ENCODE measurements around the gene PCYT1B. TPM values are rescaled to one million over a fixed set of nuclear protein-coding genes. Genes with fewer than 3 reads are reported as not detected.
"Not testable (repeated sequence)": the region's sequence is repeated elsewhere in the genome, so short reads cannot be mapped to it uniquely, and the experiment has no call there.

Gene PCYT1B
- total RNA-seq, 1 donor = 3.7 TPM

- no peaks in the 10 kb centered on the region for H3K4me1 ChIP-seq (ENCODE audit: insufficient read depth, low read length)
- no peaks in the 10 kb centered on the region for H3K9me3 ChIP-seq (ENCODE audit: low read depth, low read length)
- H3K27me3 ChIP-seq (ENCODE audit: insufficient read depth, low read length) = no peaks in the 10 kb centered on the region
- no peak overlapping the region for H3K4me3 ChIP-seq (ENCODE audit: low read length)
Measured at GRCh38 chrX:24659106-24659505, 12.0 kb upstream of the PCYT1B start.

GRCh38 chrX:24658421-24658820, 11.3 kb upstream of the PCYT1B start:
- H3K27me3 ChIP-seq (ENCODE audit: insufficient read depth, low read length) = no peaks in the 10 kb centered on the region
- no peaks in the 10 kb centered on the region for H3K4me1 ChIP-seq (ENCODE audit: insufficient read depth, low read length)
- no peak overlapping the region for H3K4me3 ChIP-seq (ENCODE audit: low read length)
- no peaks in the 10 kb centered on the region for H3K9me3 ChIP-seq (ENCODE audit: low read depth, low read length)

GRCh38 chrX:24657671-24658386, 10.7 kb upstream of the PCYT1B start:
- H3K4me1 ChIP-seq (ENCODE audit: insufficient read depth, low read length) = no peaks in the 10 kb centered on the region
- no peaks in the 10 kb centered on the region for H3K27me3 ChIP-seq (ENCODE audit: insufficient read depth, low read length)
- no peak overlapping the region for H3K4me3 ChIP-seq (ENCODE audit: low read length)
- H3K9me3 ChIP-seq (ENCODE audit: low read depth, low read length) = no peaks in the 10 kb centered on the region

- H3K4me1 ChIP-seq (ENCODE audit: insufficient read depth, low read length); H3K4me3 ChIP-seq (ENCODE audit: low read length); H3K9me3 ChIP-seq (ENCODE audit: low read depth, low read length); H3K27me3 ChIP-seq (ENCODE audit: insufficient read depth, low read length): not testable (repeated sequence)
Measured at GRCh38 chrX:24655679-24656078, 8.5 kb upstream of the PCYT1B start.

- Histone ChIP-seq H3K4me3 (ENCODE audit: low read length) (no peak overlapping the region), H3K27me3 (ENCODE audit: insufficient read depth, low read length) (peaks cover 2% of the 10 kb centered on the region), H3K4me1 (ENCODE audit: insufficient read depth, low read length) (peaks cover 11% of the 10 kb centered on the region), H3K9me3 (ENCODE audit: low read depth, low read length) (no peaks in the 10 kb centered on the region)
Measured at GRCh38 chrX:24651783-24652182, 4.6 kb upstream of the PCYT1B start.

- peaks cover 2% of the 10 kb centered on the region for H3K27me3 ChIP-seq (ENCODE audit: insufficient read depth, low read length)
- H3K9me3 ChIP-seq (ENCODE audit: low read depth, low read length) = no peaks in the 10 kb centered on the region
- peaks cover 22% of the 10 kb centered on the region for H3K4me1 ChIP-seq (ENCODE audit: insufficient read depth, low read length)
- H3K4me3 ChIP-seq (ENCODE audit: low read length) = no peak overlapping the region
Measured at GRCh38 chrX:24648495-24648894, 1.3 kb upstream of the PCYT1B start.

GRCh38 chrX:24646745-24647182, 383 bp downstream of the PCYT1B start:
- Histone ChIP-seq H3K4me1 (ENCODE audit: insufficient read depth, low read length) (peaks cover 22% of the 10 kb centered on the region), H3K27me3 (ENCODE audit: insufficient read depth, low read length) (peaks cover 2% of the 10 kb centered on the region), H3K4me3 (ENCODE audit: low read length) (no peak overlapping the region), H3K9me3 (ENCODE audit: low read depth, low read length) (no peaks in the 10 kb centered on the region)

GRCh38 chrX:24646006-24646405, 1.1 kb downstream of the PCYT1B start:
- Histone ChIP-seq H3K4me3 (ENCODE audit: low read length) (no peak overlapping the region), H3K27me3 (ENCODE audit: insufficient read depth, low read length) (peaks cover 2% of the 10 kb centered on the region), H3K4me1 (ENCODE audit: insufficient read depth, low read length) (peaks cover 22% of the 10 kb centered on the region), H3K9me3 (ENCODE audit: low read depth, low read length) (no peaks in the 10 kb centered on the region)

- H3K4me3 ChIP-seq (ENCODE audit: low read length) = no peak overlapping the region
- no peaks in the 10 kb centered on the region for H3K27me3 ChIP-seq (ENCODE audit: insufficient read depth, low read length)
- no peaks in the 10 kb centered on the region for H3K9me3 ChIP-seq (ENCODE audit: low read depth, low read length)
- H3K4me1 ChIP-seq (ENCODE audit: insufficient read depth, low read length) = peaks cover 22% of the 10 kb centered on the region
Measured at GRCh38 chrX:24643116-24643515, 4.0 kb downstream of the PCYT1B start.

GRCh38 chrX:24629701-24630100, 17.4 kb downstream of the PCYT1B start:
- no peak overlapping the region for H3K4me3 ChIP-seq (ENCODE audit: low read length)
- H3K4me1 ChIP-seq (ENCODE audit: insufficient read depth, low read length) = no peaks in the 10 kb centered on the region
- no peaks in the 10 kb centered on the region for H3K9me3 ChIP-seq (ENCODE audit: low read depth, low read length)
- H3K27me3 ChIP-seq (ENCODE audit: insufficient read depth, low read length) = no peaks in the 10 kb centered on the region

GRCh38 chrX:24619647-24620046, 27.5 kb downstream of the PCYT1B start:
- H3K4me3 ChIP-seq (ENCODE audit: low read length) = no peak overlapping the region
- no peaks in the 10 kb centered on the region for H3K9me3 ChIP-seq (ENCODE audit: low read depth, low read length)
- H3K4me1 ChIP-seq (ENCODE audit: insufficient read depth, low read length) = no peaks in the 10 kb centered on the region
- H3K27me3 ChIP-seq (ENCODE audit: insufficient read depth, low read length) = no peaks in the 10 kb centered on the region

- Histone ChIP-seq H3K27me3 (ENCODE audit: insufficient read depth, low read length) (no peaks in the 10 kb centered on the region), H3K9me3 (ENCODE audit: low read depth, low read length) (no peaks in the 10 kb centered on the region), H3K4me1 (ENCODE audit: insufficient read depth, low read length) (peaks cover 23% of the 10 kb centered on the region), H3K4me3 (ENCODE audit: low read length) (no peak overlapping the region)
Measured at GRCh38 chrX:24610516-24610915, 36.6 kb downstream of the PCYT1B start.

- H3K4me3 ChIP-seq (ENCODE audit: low read length) = no peak overlapping the region
- no peaks in the 10 kb centered on the region for H3K27me3 ChIP-seq (ENCODE audit: insufficient read depth, low read length)
- no peaks in the 10 kb centered on the region for H3K9me3 ChIP-seq (ENCODE audit: low read depth, low read length)
- H3K4me1 ChIP-seq (ENCODE audit: insufficient read depth, low read length) = peaks cover 23% of the 10 kb centered on the region
Measured at GRCh38 chrX:24607616-24608015, 39.5 kb downstream of the PCYT1B start.

- peaks cover 23% of the 10 kb centered on the region for H3K4me1 ChIP-seq (ENCODE audit: insufficient read depth, low read length)
- H3K9me3 ChIP-seq (ENCODE audit: low read depth, low read length); H3K4me3 ChIP-seq (ENCODE audit: low read length); H3K27me3 ChIP-seq (ENCODE audit: insufficient read depth, low read length): not testable (repeated sequence)
Measured at GRCh38 chrX:24605941-24606340, 41.2 kb downstream of the PCYT1B start.

GRCh38 chrX:24603191-24603590, 44.0 kb downstream of the PCYT1B start:
- no peaks in the 10 kb centered on the region for H3K27me3 ChIP-seq (ENCODE audit: insufficient read depth, low read length)
- H3K4me1 ChIP-seq (ENCODE audit: insufficient read depth, low read length) = peaks cover 20% of the 10 kb centered on the region
- H3K4me3 ChIP-seq (ENCODE audit: low read length) = no peak overlapping the region
- no peaks in the 10 kb centered on the region for H3K9me3 ChIP-seq (ENCODE audit: low read depth, low read length)

GRCh38 chrX:24601858-24602257, 45.3 kb downstream of the PCYT1B start:
- H3K4me3 ChIP-seq (ENCODE audit: low read length) = no peak overlapping the region
- H3K4me1 ChIP-seq (ENCODE audit: insufficient read depth, low read length) = peaks cover 7% of the 10 kb centered on the region
- no peaks in the 10 kb centered on the region for H3K27me3 ChIP-seq (ENCODE audit: insufficient read depth, low read length)
- no peaks in the 10 kb centered on the region for H3K9me3 ChIP-seq (ENCODE audit: low read depth, low read length)
